SU-DHL-6 (cell line): Measurements from ENCODE around the gene GPR155.
"Not testable (repeated sequence)": the region's sequence is repeated elsewhere in the genome, so short reads cannot be mapped to it uniquely, and the experiment has no call there.

Experiments
- H2AFZ ChIP-seq: fragments of 200-600 bp; sonication (generic); 2 replicates; pipeline ENCODE4 v1.6.1; 2014; ENCODE audit warnings: low read depth, mild to moderate bottlenecking, moderate library complexity, mixed read lengths, antibody characterized with exemption, low read length; ENCODE audit not compliant: severe bottlenecking
- H3F3A ChIP-seq: fragments of 200-600 bp; shearing (Covaris generic); 2 replicates; pipeline ENCODE4 v1.6.0; 2016; ENCODE audit warnings: antibody characterized with exemption, mild to moderate bottlenecking; ENCODE audit not compliant: insufficient read depth
- H3K27ac ChIP-seq: fragments of 200-600 bp; sonication (generic); 2 replicates; pipeline ENCODE4 v1.5.1; 2016; ENCODE audit warnings: low read depth, mild to moderate bottlenecking, low read length, moderate library complexity, mixed read lengths
- H3K27me3 ChIP-seq: fragments of 200-600 bp; sonication (generic), shearing (Covaris generic); 2 replicates; pipeline ENCODE4 v1.6.0; 2014; ENCODE audit warnings: mild to moderate bottlenecking, low read length
- H3K36me3 ChIP-seq: fragments of 200-600 bp; sonication (generic); 2 replicates; pipeline ENCODE4 v1.6.1; 2014; ENCODE audit warnings: mild to moderate bottlenecking, low read length, mixed read lengths
- H3K4me2 ChIP-seq: fragments of 300-600, 200-600 bp; shearing (Covaris generic), sonication (generic); 2 replicates; pipeline ENCODE4 v1.6.0; 2014; ENCODE audit warnings: low read length, low read depth, mild to moderate bottlenecking; ENCODE audit not compliant: poor library complexity, severe bottlenecking
- H3K4me3 ChIP-seq: fragments of 200-600 bp; sonication (generic); 2 replicates; pipeline ENCODE4 v1.5.1; 2014; ENCODE audit warnings: antibody characterized with exemption, low read length, mild to moderate bottlenecking, mixed read lengths; ENCODE audit not compliant: insufficient read depth, poor library complexity, severe bottlenecking
- H3K79me2 ChIP-seq: fragments of 200-600 bp; sonication (generic); 2 replicates; pipeline ENCODE4 v1.6.1; 2014; ENCODE audit warnings: mild to moderate bottlenecking, low read length, moderate library complexity; ENCODE audit not compliant: insufficient read depth
- H3K9ac ChIP-seq: fragments of 200-600 bp; sonication (generic); 2 replicates; pipeline ENCODE4 v1.7.0; 2014; ENCODE audit warnings: mild to moderate bottlenecking, low read length
- H3K9me2 ChIP-seq: fragments of 200-600 bp; sonication (generic); replicated peaks from 2 replicates; pipeline ENCODE4 v1.6.1; 2014; ENCODE audit warnings: low read length; ENCODE audit not compliant: insufficient read depth
- H3K9me3 ChIP-seq: fragments of 200-600 bp; sonication (generic); 2 replicates; pipeline ENCODE4 v1.6.1; 2014; ENCODE audit warnings: low read length, mixed read lengths; ENCODE audit not compliant: insufficient read depth
- H4K20me1 ChIP-seq: fragments of 200-600 bp; sonication (generic); 2 replicates; pipeline ENCODE4 v1.6.1; 2014; ENCODE audit warnings: low read depth, mild to moderate bottlenecking, antibody characterized with exemption, low read length, moderate library complexity, mixed read lengths
- CTCF ChIP-seq: fragments of 200-600 bp; sonication (generic); IDR thresholded peaks from one replicate; pipeline ENCODE4 v1.5.1; 2017; ENCODE audit warnings: antibody characterized with exemption, mild to moderate bottlenecking, low read length, moderate library complexity; ENCODE audit not compliant: insufficient read depth, poor library complexity, severe bottlenecking
- EZH2phosphoT487 ChIP-seq: fragments of 200-600 bp; sonication (generic), shearing (Covaris generic); conservative IDR thresholded peaks from 2 replicates; pipeline ENCODE4 v1.6.1; 2018; ENCODE audit warnings: mild to moderate bottlenecking, antibody characterized with exemption, low read length, moderate library complexity, mixed read lengths

Gene GPR155

GRCh38 chr2:174487820-174488162 lies 962 bp upstream of the GPR155 start:
- Histone ChIP-seq H2AFZ (peak overlapping the region; percentile 65), H3K27me3 (no peaks in the 10 kb centered on the region), H4K20me1 (no peaks in the 10 kb centered on the region), H3K9ac (no peak overlapping the region), H3K4me2 (peak overlapping the region; percentile 65), H3K4me3 (peak overlapping the region; percentile 65), H3K27ac (no peak overlapping the region), H3F3A (0 out of 2 replicates have a peak, but pooled peaks cover 3% of the 10 kb centered on the region), H3K9me3 (no peaks in the 10 kb centered on the region), H3K9me2 (no peaks in the 10 kb centered on the region), H3K79me2 (no peaks in the 10 kb centered on the region), H3K36me3 (no peaks in the 10 kb centered on the region)
- TF ChIP-seq EZH2phosphoT487, result no peak
- TF ChIP-seq CTCF, result no peak

- H3K9me3 ChIP-seq, result no peaks in the 10 kb centered on the region
- no peak overlapping the region for H3K27ac ChIP-seq
- H3K36me3 ChIP-seq, result no peaks in the 10 kb centered on the region
- no peaks in the 10 kb centered on the region for H3K27me3 ChIP-seq
- H4K20me1 ChIP-seq, result no peaks in the 10 kb centered on the region
- H2AFZ ChIP-seq, result peak overlapping the region; percentile 65
- no peaks in the 10 kb centered on the region for H3K9me2 ChIP-seq
- H3K79me2 ChIP-seq, result no peaks in the 10 kb centered on the region
- H3K4me3 ChIP-seq, result peak overlapping the region; percentile 70
- H3F3A ChIP-seq, result 0 out of 2 replicates have a peak, but pooled peaks cover 3% of the 10 kb centered on the region
- peak overlapping the region; percentile 49 for H3K9ac ChIP-seq
- TF ChIP-seq EZH2phosphoT487 (no peak), CTCF (no peak)
- H3K4me2 ChIP-seq, result peak overlapping the region; percentile 65
Measured at GRCh38 chr2:174487108-174487819, 435 bp upstream of the GPR155 start.

GRCh38 chr2:174485788-174486562 lies 854 bp downstream of the GPR155 start:
- Histone ChIP-seq H3K27me3 (no peaks in the 10 kb centered on the region), H2AFZ (peak overlapping the region; percentile 87), H3K9ac (peak overlapping the region; percentile 62), H3K4me3 (peak overlapping the region; percentile 70), H3K4me2 (peak overlapping the region; percentile 81), H4K20me1 (no peaks in the 10 kb centered on the region), H3K79me2 (no peaks in the 10 kb centered on the region), H3K36me3 (no peaks in the 10 kb centered on the region), H3K9me2 (no peaks in the 10 kb centered on the region), H3K9me3 (no peaks in the 10 kb centered on the region), H3K27ac (no peak overlapping the region), H3F3A (no peaks in the 10 kb centered on the region)
- TF ChIP-seq CTCF (no peak), EZH2phosphoT487 (no peak)

- H3K79me2 ChIP-seq, H3K9ac ChIP-seq, H3K4me2 ChIP-seq, H3K9me2 ChIP-seq, H3K36me3 ChIP-seq, H3F3A ChIP-seq, H3K9me3 ChIP-seq, H3K27me3 ChIP-seq, H4K20me1 ChIP-seq, H2AFZ ChIP-seq, H3K4me3 ChIP-seq, H3K27ac ChIP-seq: not testable (repeated sequence)
Measured at GRCh38 chr2:174485045-174485444, 1.8 kb downstream of the GPR155 start.
